ENCODE results near the gene OPCML. TPM values are rescaled to one million over a fixed set of nuclear protein-coding genes. Genes with fewer than 3 reads are reported as not detected.

Gene OPCML
- total and polyA plus RNA-seq, 2 of the 13 experiments (the other 11 are each of a cell fraction or from before 2014, with no cell fraction given) = not detected

DNA sequence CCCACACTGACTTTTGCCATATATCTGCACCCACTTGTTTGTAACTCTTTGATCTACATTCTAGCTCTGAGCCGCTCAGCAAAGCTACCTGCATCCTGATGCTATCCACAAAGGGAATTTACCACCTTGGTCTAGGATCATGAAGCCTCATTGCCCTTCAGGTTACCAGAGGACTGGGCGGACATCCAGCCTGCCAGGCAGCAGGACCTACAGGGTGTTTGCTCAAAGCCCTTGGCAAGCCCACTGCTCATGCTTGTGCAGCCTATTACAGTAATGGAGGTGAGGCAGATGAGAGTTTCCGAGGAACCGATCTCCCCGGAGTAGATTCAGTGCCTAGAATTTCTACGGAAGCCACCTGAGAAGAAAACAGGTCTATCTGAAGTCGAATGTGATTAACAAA lies 417.2 kb downstream of the OPCML start:
- H3K4me2 ChIP-seq (ENCODE audit: low read depth, low read length) = no peak overlapping the region
- WGBS (ENCODE audit: low lambda C conversion rate) = 50% methylated on average over 7 of the region's 7 CpGs
- no peaks in the 10 kb centered on the region for H3K79me2 ChIP-seq (ENCODE audit: insufficient read depth, low read length)
- DNase-seq (ENCODE audit: low spot score) (no peak), FAIRE-seq (no peak), ATAC-seq (no peak)
- in situ Hi-C loops (cut with HindIII; ENCODE audit: extremely low pct_ligation_motif_present, low pct_unique_long_range_greater_than_20kb) (no loop called here), intact Hi-C loops (cut with micrococcal nuclease; ENCODE audit: unreplicated experiment) (no loop called here)
- no TSS peak for BruUV-seq (replicated peaks)
- no peak overlapping the region for H2AFZ ChIP-seq (ENCODE audit: low read length)
- TF ChIP-seq NPAS2 (CRISPR knock-in tag; IDR thresholded peaks at IDR 0.05; ENCODE audit: borderline replicate concordance) = no peak
- no peak for TF ChIP-seq KLF15 (CRISPR knock-in tag; IDR thresholded peaks at IDR 0.05; ENCODE audit: borderline replicate concordance)
- TF ChIP-seq ZNF703 (CRISPR knock-in tag; IDR thresholded peaks at IDR 0.05; ENCODE audit: borderline replicate concordance) = no peak
- no peak for TF ChIP-seq MEIS1 (CRISPR knock-in tag; IDR thresholded peaks at IDR 0.05; ENCODE audit: borderline replicate concordance)
- no peak for TF ChIP-seq ZNF513 (CRISPR knock-in tag; conservative IDR thresholded peaks at IDR 0.05)
- H3K4me1 ChIP-seq (ENCODE audit: insufficient read depth, low read length) = no peaks in the 10 kb centered on the region
- H3K27me3 ChIP-seq (ENCODE audit: control insufficient read depth in 1 of 2, insufficient read depth in 2 of 2, low read length in 2 of 2) = no peaks in the 10 kb centered on the region; a peak in 1 of 5 replicates
- H3K27ac ChIP-seq (ENCODE audit: extremely low read length, insufficient read depth, low read length) = no peak overlapping the region
- H3K9me3 ChIP-seq (ENCODE audit: low read length) = peaks cover 7% of the 10 kb centered on the region
- H3K4me3 ChIP-seq (replicated peaks in 1 of 3; ENCODE audit: insufficient read depth in 1 of 3, low read depth in 2 of 3, low read length in 3 of 3) = no peak overlapping the region
- H3K9ac ChIP-seq (ENCODE audit: insufficient read depth, low read depth, low read length) = no peak overlapping the region
- no peaks in the 10 kb centered on the region for H3K36me3 ChIP-seq (replicated peaks in 1 of 2; ENCODE audit: control insufficient read depth in 1 of 2, insufficient read depth in 2 of 2, low read length in 2 of 2)
- POLR2A ChIA-PET = no interaction called here
- no peaks in the 10 kb centered on the region for H4K20me1 ChIP-seq (ENCODE audit: insufficient read depth, low read length)
- CTCF ChIA-PET (ENCODE audit: low intra/inter-chr PET ratio, low total read pairs) = no interaction called here

GRCh38 chr11:133107763-133108162 lies 424.5 kb downstream of the OPCML start:
- intact Hi-C loops (cut with micrococcal nuclease; ENCODE audit: unreplicated experiment) (no loop called here), in situ Hi-C loops (cut with HindIII; ENCODE audit: extremely low pct_ligation_motif_present, low pct_unique_long_range_greater_than_20kb) (no loop called here)
- Histone ChIP-seq H3K9ac (ENCODE audit: insufficient read depth, low read depth, low read length) (no peak overlapping the region), H2AFZ (ENCODE audit: low read length) (no peak overlapping the region), H3K79me2 (ENCODE audit: insufficient read depth, low read length) (no peaks in the 10 kb centered on the region), H3K27ac (ENCODE audit: extremely low read length, insufficient read depth, low read length) (no peak overlapping the region), H3K36me3 (replicated peaks in 1 of 2; ENCODE audit: control insufficient read depth in 1 of 2, insufficient read depth in 2 of 2, low read length in 2 of 2) (no peaks in the 10 kb centered on the region), H4K20me1 (ENCODE audit: insufficient read depth, low read length) (no peaks in the 10 kb centered on the region), H3K4me2 (ENCODE audit: low read depth, low read length) (no peak overlapping the region), H3K4me3 (replicated peaks in 1 of 3; ENCODE audit: insufficient read depth in 1 of 3, low read depth in 2 of 3, low read length in 3 of 3) (no peak overlapping the region), H3K27me3 (ENCODE audit: control insufficient read depth in 1 of 2, insufficient read depth in 2 of 2, low read length in 2 of 2) (no peaks in the 10 kb centered on the region), H3K4me1 (ENCODE audit: insufficient read depth, low read length) (no peaks in the 10 kb centered on the region), H3K9me3 (ENCODE audit: low read length) (peaks cover 4% of the 10 kb centered on the region)
- 18% methylated on average over 3 of the region's 3 CpGs for WGBS (ENCODE audit: low lambda C conversion rate)
- no TSS peak for BruUV-seq (replicated peaks)
- DNase-seq (ENCODE audit: low spot score) (no peak), ATAC-seq (no peak), FAIRE-seq (no peak)
- ChIA-PET POLR2A (no interaction called here), CTCF (ENCODE audit: low intra/inter-chr PET ratio, low total read pairs) (no interaction called here)
- TF ChIP-seq, protein P1, sequence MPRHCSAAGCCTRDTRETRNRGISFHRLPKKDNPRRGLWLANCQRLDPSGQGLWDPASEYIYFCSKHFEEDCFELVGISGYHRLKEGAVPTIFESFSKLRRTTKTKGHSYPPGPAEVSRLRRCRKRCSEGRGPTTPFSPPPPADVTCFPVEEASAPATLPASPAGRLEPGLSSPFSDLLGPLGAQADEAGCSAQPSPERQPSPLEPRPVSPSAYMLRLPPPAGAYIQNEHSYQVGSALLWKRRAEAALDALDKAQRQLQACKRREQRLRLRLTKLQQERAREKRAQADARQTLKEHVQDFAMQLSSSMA (CRISPR knock-in tag; IDR thresholded peaks at IDR 0.05) = no peak
- TF ChIP-seq ZNF343 (CRISPR knock-in tag; IDR thresholded peaks at IDR 0.05) (no peak), SP1 (IDR thresholded peaks at IDR 0.05) (no peak), SP1 (CRISPR knock-in tag; IDR thresholded peaks at IDR 0.05) (no peak), MED1 (CRISPR knock-in tag; IDR thresholded peaks at IDR 0.05) (no peak), TBL1XR1 (IDR thresholded peaks at IDR 0.05; ENCODE audit: borderline replicate concordance, low read length, partially characterized antibody) (no peak)
- TF ChIP-seq, protein P2, sequence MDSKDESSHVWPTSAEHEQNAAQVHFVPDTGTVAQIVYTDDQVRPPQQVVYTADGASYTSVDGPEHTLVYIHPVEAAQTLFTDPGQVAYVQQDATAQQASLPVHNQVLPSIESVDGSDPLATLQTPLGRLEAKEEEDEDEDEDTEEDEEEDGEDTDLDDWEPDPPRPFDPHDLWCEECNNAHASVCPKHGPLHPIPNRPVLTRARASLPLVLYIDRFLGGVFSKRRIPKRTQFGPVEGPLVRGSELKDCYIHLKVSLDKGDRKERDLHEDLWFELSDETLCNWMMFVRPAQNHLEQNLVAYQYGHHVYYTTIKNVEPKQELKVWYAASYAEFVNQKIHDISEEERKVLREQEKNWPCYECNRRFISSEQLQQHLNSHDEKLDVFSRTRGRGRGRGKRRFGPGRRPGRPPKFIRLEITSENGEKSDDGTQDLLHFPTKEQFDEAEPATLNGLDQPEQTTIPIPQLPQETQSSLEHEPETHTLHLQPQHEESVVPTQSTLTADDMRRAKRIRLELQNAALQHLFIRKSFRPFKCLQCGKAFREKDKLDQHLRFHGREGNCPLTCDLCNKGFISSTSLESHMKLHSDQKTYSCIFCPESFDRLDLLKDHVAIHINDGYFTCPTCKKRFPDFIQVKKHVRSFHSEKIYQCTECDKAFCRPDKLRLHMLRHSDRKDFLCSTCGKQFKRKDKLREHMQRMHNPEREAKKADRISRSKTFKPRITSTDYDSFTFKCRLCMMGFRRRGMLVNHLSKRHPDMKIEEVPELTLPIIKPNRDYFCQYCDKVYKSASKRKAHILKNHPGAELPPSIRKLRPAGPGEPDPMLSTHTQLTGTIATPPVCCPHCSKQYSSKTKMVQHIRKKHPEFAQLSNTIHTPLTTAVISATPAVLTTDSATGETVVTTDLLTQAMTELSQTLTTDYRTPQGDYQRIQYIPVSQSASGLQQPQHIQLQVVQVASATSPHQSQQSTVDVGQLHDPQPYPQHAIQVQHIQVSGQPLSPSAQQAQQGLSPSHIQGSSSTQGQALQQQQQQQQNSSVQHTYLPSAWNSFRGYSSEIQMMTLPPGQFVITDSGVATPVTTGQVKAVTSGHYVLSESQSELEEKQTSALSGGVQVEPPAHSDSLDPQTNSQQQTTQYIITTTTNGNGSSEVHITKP (CRISPR knock-in tag; IDR thresholded peaks at IDR 0.05; ENCODE audit: low read depth) = no peak

All from HepG2 (cell line).